Breast epithelium (tissue), 3 donors: Measurements from ENCODE around the gene SDR42E1.

Experiments
- POLR2A ChIP-seq: fragments of 450-650 bp; IDR thresholded peaks from one replicate; pipeline ENCODE4 v1.6.1; 2016; ENCODE audit warnings: antibody characterized with exemption, mild to moderate bottlenecking, moderate library complexity
- TF ChIP-seq, protein P1 (sequence below), 3 donors: fragments of 450-650 bp; IDR thresholded peaks; one replicate each; pipeline ENCODE4 v1.5.1; 2016 to 2017; ENCODE audit warnings: antibody characterized with exemption in 3 of 3, mild to moderate bottlenecking in 3 of 3, moderate library complexity in 3 of 3

DNA sequence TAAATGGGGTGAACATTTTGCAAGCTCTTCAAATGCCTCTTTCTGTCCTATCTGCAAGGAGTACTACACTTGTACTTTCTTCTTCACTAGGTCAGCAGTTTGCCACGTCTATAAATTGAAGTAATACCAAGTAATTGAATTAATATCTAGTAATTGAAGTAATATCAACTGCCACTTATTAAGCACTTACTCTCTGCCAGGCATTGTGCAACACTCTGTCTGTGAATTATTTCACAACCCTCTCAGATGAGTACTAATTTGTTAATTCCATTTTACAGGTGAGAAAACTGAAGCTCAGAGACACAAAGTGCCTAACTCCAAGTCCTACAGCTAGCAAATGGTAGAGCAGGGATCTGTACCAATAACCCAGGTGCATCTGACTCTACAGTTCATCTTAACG lies 4.1 kb downstream of the SDR42E1 start:
- TF ChIP-seq, protein P1, sequence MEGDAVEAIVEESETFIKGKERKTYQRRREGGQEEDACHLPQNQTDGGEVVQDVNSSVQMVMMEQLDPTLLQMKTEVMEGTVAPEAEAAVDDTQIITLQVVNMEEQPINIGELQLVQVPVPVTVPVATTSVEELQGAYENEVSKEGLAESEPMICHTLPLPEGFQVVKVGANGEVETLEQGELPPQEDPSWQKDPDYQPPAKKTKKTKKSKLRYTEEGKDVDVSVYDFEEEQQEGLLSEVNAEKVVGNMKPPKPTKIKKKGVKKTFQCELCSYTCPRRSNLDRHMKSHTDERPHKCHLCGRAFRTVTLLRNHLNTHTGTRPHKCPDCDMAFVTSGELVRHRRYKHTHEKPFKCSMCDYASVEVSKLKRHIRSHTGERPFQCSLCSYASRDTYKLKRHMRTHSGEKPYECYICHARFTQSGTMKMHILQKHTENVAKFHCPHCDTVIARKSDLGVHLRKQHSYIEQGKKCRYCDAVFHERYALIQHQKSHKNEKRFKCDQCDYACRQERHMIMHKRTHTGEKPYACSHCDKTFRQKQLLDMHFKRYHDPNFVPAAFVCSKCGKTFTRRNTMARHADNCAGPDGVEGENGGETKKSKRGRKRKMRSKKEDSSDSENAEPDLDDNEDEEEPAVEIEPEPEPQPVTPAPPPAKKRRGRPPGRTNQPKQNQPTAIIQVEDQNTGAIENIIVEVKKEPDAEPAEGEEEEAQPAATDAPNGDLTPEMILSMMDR (IDR thresholded peaks at IDR 0.05), result no peak
- no peak for TF ChIP-seq POLR2A
